ENCODE data around the gene PRSS3. TPM values are rescaled to one million over a fixed set of nuclear protein-coding genes. Genes with fewer than 3 reads are reported as not detected.
"Not testable (repeated sequence)": the region's sequence is repeated elsewhere in the genome, so short reads cannot be mapped to it uniquely, and the experiment has no call there.

Gene PRSS3
- total RNA-seq, 2 experiments from 2014 or later = not detected

DNA sequence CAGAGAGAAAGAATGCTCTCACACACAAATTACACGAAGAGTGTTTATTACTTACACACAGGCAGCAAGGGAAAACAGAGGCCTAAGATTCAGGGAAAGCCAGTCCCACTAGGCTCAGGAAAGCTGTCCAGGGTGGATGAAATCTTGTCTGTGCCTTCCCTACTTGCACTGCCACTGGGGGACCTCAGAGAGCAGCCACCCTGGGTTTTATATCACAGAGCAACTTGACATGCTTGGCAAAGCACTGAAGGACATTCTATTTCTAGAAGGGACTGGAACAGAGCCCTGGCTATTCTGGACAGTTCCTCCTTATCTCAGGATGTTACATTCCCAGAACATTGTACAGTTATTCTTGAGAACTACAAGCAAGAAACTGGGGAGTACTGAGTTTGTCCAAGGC lies 7.5 kb upstream of the PRSS3 start:
- no peak overlapping the region for H3K4me3 Mint-ChIP-seq
- peaks cover 44% of the 10 kb centered on the region for H3K27me3 Mint-ChIP-seq (ENCODE audit: low read depth)
- no peaks in the 10 kb centered on the region for H3K4me1 Mint-ChIP-seq (ENCODE audit: low read depth)
- no peaks in the 10 kb centered on the region for H3K9me3 Mint-ChIP-seq (ENCODE audit: insufficient read depth)
- no peaks in the 10 kb centered on the region for H3K36me3 Mint-ChIP-seq (ENCODE audit: low read depth)
- no peak for ATAC-seq
- H3K27ac Mint-ChIP-seq = no peak overlapping the region
- POLR2A ChIA-PET = no interaction called here
- no peak for DNase-seq
- CTCF ChIA-PET = interaction anchor here (1.4 to 2.3 kb wide), 2 partner anchors 9 to 50 kb away, joined by 7 to 8 read pairs; no protein-coding TSS in a partner anchor

DNA sequence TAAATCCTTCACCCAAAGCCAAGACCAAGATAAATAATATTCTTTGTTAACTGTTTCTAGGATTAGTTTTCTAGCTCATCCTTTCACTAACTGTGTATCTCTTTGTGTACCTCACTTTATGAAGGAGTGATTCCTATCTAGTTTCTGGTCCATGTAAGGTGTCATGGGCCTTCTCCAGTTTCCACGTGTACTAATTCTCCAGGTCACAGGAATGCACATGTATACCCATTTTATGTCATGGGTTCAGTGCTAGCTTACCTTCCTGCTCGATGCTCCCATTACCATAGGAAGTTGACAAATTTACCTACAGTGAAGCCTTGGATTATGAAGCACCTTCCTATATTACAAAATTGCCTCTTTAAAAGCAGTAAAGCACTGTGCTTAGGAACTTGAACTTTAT lies 5.9 kb upstream of the PRSS3 start:
- H3K27me3 Mint-ChIP-seq (ENCODE audit: low read depth) = peaks cover 52% of the 10 kb centered on the region
- ATAC-seq; H3K36me3 Mint-ChIP-seq (ENCODE audit: low read depth); H3K4me1 Mint-ChIP-seq (ENCODE audit: low read depth); H3K27ac Mint-ChIP-seq; H3K9me3 Mint-ChIP-seq (ENCODE audit: insufficient read depth); DNase-seq; POLR2A ChIA-PET; H3K4me3 Mint-ChIP-seq: not testable (repeated sequence)
- CTCF ChIA-PET = interaction anchor here (1.2 kb wide), 1 partner anchor 52 kb away, joined by 3 read pairs; no protein-coding TSS in a partner anchor

DNA sequence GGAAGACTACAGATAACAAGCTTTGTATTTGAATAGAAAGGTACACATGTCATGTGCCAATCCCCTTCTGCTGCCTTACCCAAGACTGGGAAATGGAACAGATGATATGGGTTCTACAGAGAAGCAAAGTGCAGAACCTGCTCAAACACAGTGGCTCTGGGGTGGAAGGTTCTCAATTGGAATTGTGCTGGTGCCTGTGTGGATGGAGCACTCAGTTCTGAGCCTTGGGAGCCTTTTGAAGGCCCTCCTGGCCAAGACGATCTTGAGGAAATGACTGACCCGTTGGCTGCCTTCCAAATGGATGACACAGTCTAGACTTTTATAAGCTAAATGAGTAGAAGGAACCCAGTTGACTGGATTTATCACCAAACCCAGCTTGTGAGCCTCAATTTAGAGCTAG lies 4.2 kb upstream of the PRSS3 start:
- no peak overlapping the region for H3K27ac Mint-ChIP-seq
- no peak for ATAC-seq
- no peaks in the 10 kb centered on the region for H3K9me3 Mint-ChIP-seq (ENCODE audit: insufficient read depth)
- CTCF ChIA-PET = interaction anchor here (2.5 kb wide), 1 partner anchor 12 kb away, joined by 17 read pairs; no protein-coding TSS in a partner anchor
- H3K4me1 Mint-ChIP-seq (ENCODE audit: low read depth) = no peaks in the 10 kb centered on the region
- H3K4me3 Mint-ChIP-seq = no peak overlapping the region
- peaks cover 54% of the 10 kb centered on the region for H3K27me3 Mint-ChIP-seq (ENCODE audit: low read depth)
- no peak for DNase-seq
- no peaks in the 10 kb centered on the region for H3K36me3 Mint-ChIP-seq (ENCODE audit: low read depth)
- POLR2A ChIA-PET = no interaction called here

DNA sequence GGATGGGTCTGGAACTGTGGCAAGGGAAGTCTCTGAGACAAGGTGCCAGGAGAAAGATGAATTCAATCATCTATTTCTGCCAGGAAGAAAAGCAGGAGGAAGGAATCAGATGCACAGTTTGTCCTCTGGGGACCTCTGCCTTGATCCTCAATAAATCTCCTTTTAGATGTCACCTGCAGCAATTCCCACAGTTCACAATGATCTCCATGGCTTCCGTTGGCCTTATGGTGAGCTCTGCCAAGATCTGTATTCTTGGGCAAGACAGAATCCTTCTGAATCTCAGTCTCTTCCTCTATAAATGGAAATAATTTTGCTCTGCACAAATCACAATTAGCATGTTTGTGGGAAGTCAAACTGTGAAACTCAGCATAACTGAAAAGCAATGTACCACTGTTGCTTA lies 1.9 kb upstream of the PRSS3 start:
- H3K4me3 Mint-ChIP-seq; H3K27ac Mint-ChIP-seq; ATAC-seq; POLR2A ChIA-PET; H3K36me3 Mint-ChIP-seq (ENCODE audit: low read depth); H3K9me3 Mint-ChIP-seq (ENCODE audit: insufficient read depth); DNase-seq; H3K4me1 Mint-ChIP-seq (ENCODE audit: low read depth): not testable (repeated sequence)
- peaks cover 44% of the 10 kb centered on the region for H3K27me3 Mint-ChIP-seq (ENCODE audit: low read depth)
- CTCF ChIA-PET = interaction anchor here (1.1 kb wide), 1 partner anchor 15 kb away, joined by 3 read pairs; no protein-coding TSS in a partner anchor

DNA sequence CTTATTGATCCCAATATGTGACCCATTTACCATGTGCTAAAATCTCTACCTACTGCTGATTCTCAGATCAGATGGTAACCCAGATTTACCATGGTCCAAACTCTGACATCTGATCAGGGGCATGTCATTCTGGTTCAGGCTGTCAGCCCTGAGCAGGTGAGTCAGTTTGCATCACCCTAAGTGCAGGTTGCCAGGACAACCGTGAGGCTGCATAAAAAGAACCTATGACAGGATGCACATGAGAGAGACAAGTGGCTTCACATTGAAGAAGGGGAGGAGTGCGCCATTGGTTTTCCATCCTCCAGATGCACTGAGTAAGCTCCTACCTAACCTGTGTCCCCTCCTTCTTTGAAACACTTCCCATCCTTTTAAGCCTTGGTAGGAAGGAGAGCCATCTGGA lies 801 bp upstream of the PRSS3 start:
- no peaks in the 10 kb centered on the region for H3K9me3 Mint-ChIP-seq (ENCODE audit: insufficient read depth)
- ATAC-seq = peak; percentile 64
- H3K4me1 Mint-ChIP-seq (ENCODE audit: low read depth) = no peaks in the 10 kb centered on the region
- DNase-seq = no peak
- ChIA-PET CTCF (interaction anchor here (1.1 to 2.2 kb wide), 2 partner anchors 16 to 18 kb away, joined by 3 to 7 read pairs; no protein-coding TSS in a partner anchor), POLR2A (no interaction called here)
- no peaks in the 10 kb centered on the region for H3K36me3 Mint-ChIP-seq (ENCODE audit: low read depth)
- no peak overlapping the region for H3K27ac Mint-ChIP-seq
- H3K27me3 Mint-ChIP-seq (ENCODE audit: low read depth) = peaks cover 42% of the 10 kb centered on the region
- H3K4me3 Mint-ChIP-seq = no peak overlapping the region

DNA sequence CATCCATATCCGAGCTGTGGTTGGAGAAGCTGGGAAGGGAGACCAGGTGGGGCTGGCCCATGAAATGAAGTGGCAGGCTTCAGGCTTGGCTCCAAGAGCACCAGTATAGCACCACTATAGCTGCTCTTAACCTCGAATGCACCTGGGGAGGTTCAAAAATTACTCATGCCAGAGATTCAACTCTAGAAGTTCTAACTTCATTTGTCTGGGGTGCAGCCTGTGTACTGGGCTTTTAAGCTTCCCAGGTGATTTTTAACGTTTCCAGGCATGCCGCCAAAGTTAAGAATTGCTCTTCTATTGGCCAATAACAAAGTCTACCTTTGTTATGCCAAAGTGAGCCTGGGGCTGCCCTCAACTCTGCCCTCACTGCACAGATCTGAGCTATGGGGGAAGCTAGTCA lies 458 bp downstream of the PRSS3 start:
- Mint-ChIP-seq H3K9me3 (ENCODE audit: insufficient read depth) (no peaks in the 10 kb centered on the region), H3K36me3 (ENCODE audit: low read depth) (no peaks in the 10 kb centered on the region), H3K27ac (no peak overlapping the region), H3K4me1 (ENCODE audit: low read depth) (no peaks in the 10 kb centered on the region), H3K4me3 (no peak overlapping the region), H3K27me3 (ENCODE audit: low read depth) (peaks cover 45% of the 10 kb centered on the region)
- DNase-seq (no peak), ATAC-seq (no peak)
- CTCF ChIA-PET = interaction anchor here (2.2 kb wide), 1 partner anchor 17 kb away, joined by 7 read pairs; no protein-coding TSS in a partner anchor
- POLR2A ChIA-PET = no interaction called here

DNA sequence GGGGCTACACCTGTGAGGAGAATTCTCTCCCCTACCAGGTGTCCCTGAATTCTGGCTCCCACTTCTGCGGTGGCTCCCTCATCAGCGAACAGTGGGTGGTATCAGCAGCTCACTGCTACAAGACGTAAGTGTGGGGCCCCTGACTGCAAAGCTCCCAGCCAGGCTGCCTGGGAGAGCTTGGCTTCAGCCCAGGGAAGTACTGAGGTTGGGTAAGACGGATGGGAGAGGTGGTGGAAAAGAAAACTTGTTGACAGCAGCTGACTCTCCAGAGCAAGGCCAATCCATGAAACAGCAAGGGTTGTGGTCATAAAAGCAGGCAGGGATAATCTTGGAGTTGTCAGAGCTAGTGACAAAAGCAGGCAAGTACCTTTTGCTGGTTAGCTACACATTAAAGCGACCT lies 1.3 kb downstream of the PRSS3 start:
- H3K9me3 Mint-ChIP-seq (ENCODE audit: insufficient read depth); H3K27ac Mint-ChIP-seq; H3K4me3 Mint-ChIP-seq; H3K36me3 Mint-ChIP-seq (ENCODE audit: low read depth); POLR2A ChIA-PET; DNase-seq; ATAC-seq; H3K4me1 Mint-ChIP-seq (ENCODE audit: low read depth): not testable (repeated sequence)
- H3K27me3 Mint-ChIP-seq (ENCODE audit: low read depth) = peaks cover 41% of the 10 kb centered on the region
- CTCF ChIA-PET = interaction anchor here (2.2 kb wide), 1 partner anchor 16 kb away, joined by 7 read pairs; no protein-coding TSS in a partner anchor

DNA sequence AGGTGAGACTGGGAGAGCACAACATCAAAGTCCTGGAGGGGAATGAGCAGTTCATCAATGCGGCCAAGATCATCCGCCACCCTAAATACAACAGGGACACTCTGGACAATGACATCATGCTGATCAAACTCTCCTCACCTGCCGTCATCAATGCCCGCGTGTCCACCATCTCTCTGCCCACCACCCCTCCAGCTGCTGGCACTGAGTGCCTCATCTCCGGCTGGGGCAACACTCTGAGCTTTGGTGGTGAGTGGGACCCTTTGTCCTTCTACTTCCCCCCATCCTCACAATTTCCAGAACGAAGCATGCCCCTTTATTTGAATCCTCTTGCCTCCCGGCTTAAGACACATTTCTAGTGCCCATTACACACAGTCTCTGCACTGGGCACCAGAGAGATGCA lies 2.5 kb downstream of the PRSS3 start:
- peaks cover 35% of the 10 kb centered on the region for H3K27me3 Mint-ChIP-seq (ENCODE audit: low read depth)
- H3K4me3 Mint-ChIP-seq = no peak overlapping the region

DNA sequence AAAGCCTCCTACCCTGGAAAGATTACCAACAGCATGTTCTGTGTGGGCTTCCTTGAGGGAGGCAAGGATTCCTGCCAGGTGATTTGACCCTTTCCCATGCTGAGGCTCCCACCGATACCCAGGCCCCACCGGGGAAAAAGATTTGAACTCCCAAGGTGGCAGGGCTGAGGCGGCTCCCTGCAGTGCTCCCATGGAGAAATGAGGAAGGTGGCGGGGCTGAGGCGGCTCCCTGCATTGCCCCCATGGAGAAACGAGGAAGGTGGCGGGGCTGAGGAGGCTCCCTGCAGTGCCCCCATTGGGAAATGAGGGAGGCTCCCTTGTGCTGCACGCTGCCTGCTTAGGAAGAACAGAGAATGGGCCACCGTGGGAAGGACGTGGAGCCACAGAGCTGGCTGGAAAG lies 3.2 kb downstream of the PRSS3 start:
- no peaks in the 10 kb centered on the region for H3K36me3 Mint-ChIP-seq (ENCODE audit: low read depth)
- H3K4me3 Mint-ChIP-seq = no peak overlapping the region
- H3K27ac Mint-ChIP-seq = no peak overlapping the region
- ATAC-seq = no peak
- ChIA-PET POLR2A (no interaction called here), CTCF (no interaction called here)
- no peak for DNase-seq
- H3K4me1 Mint-ChIP-seq (ENCODE audit: low read depth) = no peaks in the 10 kb centered on the region
- H3K27me3 Mint-ChIP-seq (ENCODE audit: low read depth) = peaks cover 33% of the 10 kb centered on the region
- no peaks in the 10 kb centered on the region for H3K9me3 Mint-ChIP-seq (ENCODE audit: insufficient read depth)

More for the DNA sequence above, 2.5 kb downstream of the PRSS3 start:
- ATAC-seq (no peak), DNase-seq (no peak)
- CTCF ChIA-PET = no interaction called here
- Mint-ChIP-seq H3K4me1 (ENCODE audit: low read depth) (no peaks in the 10 kb centered on the region), H3K9me3 (ENCODE audit: insufficient read depth) (no peaks in the 10 kb centered on the region), H3K27ac (no peak overlapping the region), H3K36me3 (ENCODE audit: low read depth) (no peaks in the 10 kb centered on the region)
- POLR2A ChIA-PET = no interaction called here

DNA sequence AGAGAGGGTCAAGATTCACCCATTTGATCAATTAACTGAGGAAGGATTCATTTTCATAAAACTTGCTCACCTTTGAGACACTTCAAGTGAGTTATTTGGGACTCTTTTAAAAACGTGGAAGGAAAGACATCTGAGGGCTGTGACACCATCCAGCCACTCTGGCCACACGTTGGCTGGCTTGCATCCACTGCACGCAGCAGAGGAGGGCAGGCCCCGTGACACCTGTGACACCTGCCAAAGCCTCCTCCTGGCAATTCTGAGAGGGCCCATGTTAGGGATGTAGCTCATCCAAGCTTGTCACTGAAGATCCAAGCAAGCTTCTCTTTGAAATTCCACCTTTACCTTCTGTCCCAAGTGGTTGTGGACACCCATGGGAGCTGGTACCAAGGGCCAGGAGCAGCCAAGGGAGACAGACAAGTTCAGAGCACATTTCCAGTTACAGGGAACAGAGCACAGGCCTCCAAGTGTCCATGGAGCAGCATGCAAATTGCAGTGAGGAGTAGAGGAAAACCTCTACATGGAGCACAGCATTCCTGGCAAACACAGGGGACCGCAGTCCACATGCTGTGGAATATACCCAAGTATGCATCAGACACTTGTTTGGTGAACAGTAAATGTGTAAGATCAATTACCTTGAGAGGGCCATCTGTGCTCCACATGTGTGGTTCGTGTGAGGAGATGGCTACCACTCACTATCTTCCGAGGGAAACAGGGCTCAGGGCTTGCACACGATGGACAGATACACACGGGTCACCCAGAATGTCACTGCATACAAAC lies 4.8 kb downstream of the PRSS3 start:
- Mint-ChIP-seq H3K9me3 (ENCODE audit: insufficient read depth) (no peaks in the 10 kb centered on the region), H3K4me3 (no peak overlapping the region), H3K36me3 (ENCODE audit: low read depth) (no peaks in the 10 kb centered on the region), H3K4me1 (ENCODE audit: low read depth) (no peaks in the 10 kb centered on the region), H3K27ac (no peak overlapping the region), H3K27me3 (ENCODE audit: low read depth) (peaks cover 29% of the 10 kb centered on the region)
- POLR2A ChIA-PET = no interaction called here
- DNase-seq = no peak
- CTCF ChIA-PET = interaction anchor here (0.6 kb wide), 1 partner anchor 13 kb away, joined by 3 read pairs; no protein-coding TSS in a partner anchor
- no peak for ATAC-seq

DNA sequence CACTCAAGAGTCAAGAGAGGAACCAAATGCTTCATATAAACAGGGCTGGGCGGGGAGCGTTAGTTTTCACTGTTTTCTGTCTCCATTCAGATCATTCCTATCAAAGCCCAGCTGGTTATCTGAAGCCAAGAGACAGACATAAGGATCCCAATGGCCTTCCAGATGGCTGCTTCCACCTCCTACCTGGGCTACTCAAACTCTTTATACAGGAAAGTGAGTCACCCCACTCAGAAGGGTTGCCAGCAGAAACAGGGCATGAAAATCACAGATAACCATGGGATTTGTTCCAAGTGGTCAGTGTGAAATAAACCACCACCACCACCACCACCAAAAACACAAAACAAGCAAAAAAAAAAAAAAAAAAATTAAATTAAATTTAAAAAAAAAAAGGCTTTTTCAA lies 5.5 kb downstream of the PRSS3 start:
- ChIA-PET CTCF (no interaction called here), POLR2A (no interaction called here)
- no peak for DNase-seq
- no peak overlapping the region for H3K27ac Mint-ChIP-seq
- H3K9me3 Mint-ChIP-seq (ENCODE audit: insufficient read depth) = no peaks in the 10 kb centered on the region
- no peaks in the 10 kb centered on the region for H3K4me1 Mint-ChIP-seq (ENCODE audit: low read depth)
- H3K36me3 Mint-ChIP-seq (ENCODE audit: low read depth) = no peaks in the 10 kb centered on the region
- H3K4me3 Mint-ChIP-seq = no peak overlapping the region
- peaks cover 30% of the 10 kb centered on the region for H3K27me3 Mint-ChIP-seq (ENCODE audit: low read depth)
- ATAC-seq = no peak

DNA sequence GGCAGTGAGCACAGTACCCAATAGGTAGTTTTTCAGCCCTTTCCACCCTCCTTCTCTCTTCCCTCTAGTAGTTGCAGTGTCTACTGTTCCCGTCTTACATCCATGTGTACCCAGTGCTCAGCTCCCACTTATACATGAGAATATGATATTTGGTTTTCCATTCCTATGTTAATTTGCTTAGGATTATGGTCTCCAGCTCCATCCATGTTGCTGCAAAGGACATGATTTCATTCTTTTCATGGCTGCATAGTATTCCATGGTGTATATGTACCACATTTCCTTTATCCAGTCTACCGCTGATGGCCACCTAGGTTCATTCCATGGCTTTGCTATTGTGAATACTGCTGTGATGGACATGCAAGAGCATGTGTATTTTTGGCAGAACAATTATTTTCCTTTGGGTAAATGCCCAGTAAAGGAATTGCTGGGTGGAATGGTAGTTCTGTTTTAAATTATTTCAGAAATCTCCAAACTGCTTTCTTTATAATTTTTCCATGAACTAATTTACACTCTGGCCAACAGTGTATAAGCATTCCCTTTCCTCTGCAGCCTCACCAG lies 6.7 kb downstream of the PRSS3 start:
- peaks cover 30% of the 10 kb centered on the region for H3K27me3 Mint-ChIP-seq (ENCODE audit: low read depth)
- CTCF ChIA-PET; POLR2A ChIA-PET; H3K4me1 Mint-ChIP-seq (ENCODE audit: low read depth); H3K36me3 Mint-ChIP-seq (ENCODE audit: low read depth); H3K9me3 Mint-ChIP-seq (ENCODE audit: insufficient read depth); ATAC-seq; H3K4me3 Mint-ChIP-seq; DNase-seq; H3K27ac Mint-ChIP-seq: not testable (repeated sequence)
